ENCODE results near the gene SLCO6A1.
"Not testable (repeated sequence)": the region's sequence is repeated elsewhere in the genome, so short reads cannot be mapped to it uniquely, and the experiment has no call there.

The SLCO6A1 gene

DNA sequence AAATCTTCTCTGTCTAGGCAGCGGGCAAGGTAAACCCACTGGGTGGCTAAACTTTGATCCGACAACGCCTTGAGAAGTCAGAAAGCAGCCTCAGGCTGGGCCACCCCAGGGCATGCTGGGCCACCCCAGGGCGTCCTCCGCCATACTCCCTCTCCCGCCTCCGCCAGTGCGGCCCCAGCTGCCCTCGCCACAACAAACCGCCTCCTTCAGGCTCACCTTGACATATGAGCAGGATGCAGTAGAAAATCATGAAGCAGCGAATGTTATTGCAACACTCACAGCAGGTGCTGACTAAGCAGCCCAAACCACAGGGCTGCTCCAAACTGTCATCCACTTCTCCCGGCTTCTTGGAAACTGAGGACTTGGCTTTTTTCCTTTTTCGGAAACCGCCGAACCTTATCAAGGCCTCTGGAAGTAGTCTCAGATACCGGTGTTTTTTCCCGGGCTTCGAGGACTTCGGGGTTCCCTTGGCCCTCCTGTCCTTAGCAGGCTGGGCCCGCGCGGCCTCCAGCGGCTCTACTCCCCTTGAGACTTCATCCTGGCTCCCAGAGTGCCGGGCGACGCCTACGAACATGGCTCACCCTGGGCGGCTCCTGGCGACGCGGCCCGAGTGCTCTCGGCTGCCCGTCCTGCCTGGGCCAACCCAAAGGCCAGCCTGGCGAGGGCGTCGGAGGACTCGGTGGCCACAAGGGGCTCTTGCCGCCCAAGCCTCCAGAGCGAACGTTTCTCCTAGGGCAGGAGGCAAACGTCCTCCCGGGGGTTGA, at the start of gene SLCO6A1:
Gene SLCO6A1, minus strand, starts transcription at position 731 of the 764 bp plus-strand sequence. Its CDS starts 157 bp downstream, at position 574.
- DNase-seq (ENCODE audit: low read depth), result no peak

GRCh38 chr5:102547141-102548035, 48.6 kb upstream of the SLCO6A1 start:
- no peak for DNase-seq (ENCODE audit: low read depth)

- DNase-seq (ENCODE audit: low read depth), result no peak
Observed at GRCh38 chr5:102545175-102545574, 46.4 kb upstream of the SLCO6A1 start.

DNA sequence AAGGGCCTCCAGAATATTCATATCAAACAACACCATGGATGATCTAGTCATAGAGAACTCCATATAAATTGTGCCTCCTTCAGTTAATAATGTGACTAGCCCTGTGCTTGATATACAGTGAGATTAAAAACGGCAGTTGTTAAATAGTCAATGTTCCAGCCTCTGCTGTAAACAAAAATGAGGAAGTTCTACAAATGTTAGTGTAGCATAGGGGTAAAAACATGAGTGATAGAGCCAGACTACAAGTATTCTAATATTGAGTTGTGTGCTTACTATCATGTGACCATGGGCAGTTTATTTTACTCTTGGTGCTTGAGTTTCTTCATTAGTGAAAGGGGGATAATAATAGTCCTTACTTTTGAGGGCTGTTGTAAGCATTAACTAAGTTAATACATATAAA, 43.3 kb upstream of the SLCO6A1 start:
- DNase-seq (ENCODE audit: low read depth), result no peak

DNA sequence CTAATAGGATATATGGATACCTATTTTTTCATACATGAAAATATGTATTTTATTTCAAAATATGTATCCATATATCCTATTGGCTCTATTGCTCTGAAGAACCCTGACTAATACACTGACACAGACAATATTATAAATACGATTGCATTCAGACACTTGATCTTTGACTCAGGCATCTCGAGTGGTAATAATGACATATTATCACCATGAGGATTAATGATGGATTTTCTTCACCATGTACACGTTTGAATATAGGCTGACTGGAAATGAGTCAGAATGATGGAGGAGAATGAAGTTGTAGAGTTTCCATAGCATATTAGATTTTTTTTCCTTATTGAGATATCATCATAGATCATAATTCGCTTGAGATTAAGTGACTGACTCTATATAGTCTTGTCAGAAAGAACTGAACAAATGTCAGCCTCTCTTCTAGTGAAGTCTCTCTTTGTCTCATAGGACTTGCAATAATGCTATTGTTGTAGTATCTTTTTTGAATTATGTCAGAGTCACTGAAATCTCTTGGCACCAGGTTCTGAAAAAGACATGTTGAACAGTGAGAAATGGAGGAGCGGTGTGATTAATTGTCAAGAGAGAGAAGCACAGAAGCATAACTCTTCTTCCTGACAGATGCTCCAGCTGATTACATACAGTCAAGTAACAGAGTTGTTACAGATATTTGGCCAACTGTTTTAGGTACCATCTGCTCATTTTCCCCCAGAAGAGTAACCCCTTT, 41.4 kb upstream of the SLCO6A1 start:
- no peak for DNase-seq (ENCODE audit: low read depth)

DNA sequence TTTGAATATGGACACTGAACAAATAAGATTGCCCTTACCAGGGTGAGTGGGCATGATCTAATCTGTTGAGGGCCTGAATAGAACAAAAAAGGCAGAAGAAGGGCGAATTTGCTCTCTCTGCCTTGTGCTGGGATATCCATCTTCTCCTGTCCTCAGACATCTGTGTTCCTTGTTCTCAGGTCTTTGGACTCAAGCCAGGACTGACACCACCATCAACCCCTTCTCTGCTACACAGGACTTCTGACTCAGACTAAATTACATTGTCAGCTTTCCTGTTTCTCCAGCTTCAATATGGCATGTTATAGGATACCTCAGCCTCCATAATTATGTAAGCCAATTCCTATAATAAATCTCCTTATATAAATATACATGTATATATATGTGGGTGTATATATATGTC, 40.8 kb upstream of the SLCO6A1 start:
- DNase-seq (ENCODE audit: low read depth), result no peak

DNA sequence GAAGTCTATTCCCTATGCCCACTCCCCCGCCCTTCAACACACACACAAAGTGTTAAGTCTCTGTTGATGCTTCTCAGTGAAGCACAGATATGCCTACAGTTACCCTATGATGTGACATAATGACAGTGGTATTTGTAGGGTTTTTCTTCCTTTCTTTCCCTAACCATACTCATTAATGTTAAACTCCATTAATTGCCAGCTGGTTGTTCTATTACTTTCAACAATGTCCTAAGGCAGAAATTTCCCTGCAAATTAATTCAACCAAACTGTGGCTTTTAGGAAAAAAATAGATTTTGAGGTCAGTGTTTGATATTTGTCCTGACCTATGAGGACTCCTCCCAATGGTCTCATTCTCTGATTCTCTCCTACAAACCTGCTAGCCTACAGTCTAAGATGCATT, 38.2 kb upstream of the SLCO6A1 start:
- DNase-seq (ENCODE audit: low read depth), result no peak

- DNase-seq (ENCODE audit: low read depth), result no peak
Observed at GRCh38 chr5:102536323-102536928, 37.6 kb upstream of the SLCO6A1 start.

- DNase-seq (ENCODE audit: low read depth), result peak; percentile 50
Observed at GRCh38 chr5:102532123-102532522, 33.3 kb upstream of the SLCO6A1 start.

- no peak for DNase-seq (ENCODE audit: low read depth)
Observed at GRCh38 chr5:102531506-102531905, 32.7 kb upstream of the SLCO6A1 start.

GRCh38 chr5:102529447-102529846, 30.6 kb upstream of the SLCO6A1 start:
- no peak for DNase-seq (ENCODE audit: low read depth)

DNA sequence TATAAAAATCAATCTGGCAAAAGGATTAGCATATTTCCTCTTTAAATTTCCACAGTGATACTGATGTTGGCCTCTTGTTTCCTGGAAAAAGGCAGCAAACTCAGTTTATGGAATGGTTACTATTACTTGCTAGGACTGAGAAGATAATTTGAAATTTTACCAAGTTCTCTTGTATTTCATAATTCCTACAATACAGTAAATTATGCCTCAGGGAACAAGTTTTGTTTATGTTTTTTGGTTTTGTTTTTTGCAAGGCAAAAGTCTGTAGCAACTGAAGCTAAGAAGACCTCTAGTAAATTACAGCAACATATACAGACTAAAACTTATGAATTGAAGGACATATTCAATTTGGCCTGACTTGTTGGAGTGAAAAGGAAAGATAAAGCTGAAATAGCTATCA, 30.2 kb upstream of the SLCO6A1 start:
- DNase-seq (ENCODE audit: low read depth), result no peak

DNA sequence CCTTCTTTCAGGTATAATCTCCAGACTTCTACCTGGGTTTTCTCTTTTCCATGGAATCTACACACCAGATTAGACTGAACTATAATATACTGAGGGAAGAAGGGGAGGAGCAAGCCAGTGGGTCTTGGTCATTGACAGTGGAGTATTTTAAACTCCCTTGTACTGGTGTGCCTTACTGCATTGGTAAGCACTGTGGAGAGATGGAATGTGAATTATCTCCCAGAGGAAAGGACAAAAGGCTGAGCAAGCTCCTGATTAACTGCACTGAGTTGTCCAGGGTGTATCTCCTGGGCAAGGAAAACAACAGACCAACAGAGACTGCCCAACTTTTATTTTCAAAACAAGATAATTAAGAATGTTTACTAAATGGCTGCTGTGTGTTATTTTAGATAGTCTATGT, 29.8 kb upstream of the SLCO6A1 start:
- DNase-seq (ENCODE audit: low read depth), result no peak

DNA sequence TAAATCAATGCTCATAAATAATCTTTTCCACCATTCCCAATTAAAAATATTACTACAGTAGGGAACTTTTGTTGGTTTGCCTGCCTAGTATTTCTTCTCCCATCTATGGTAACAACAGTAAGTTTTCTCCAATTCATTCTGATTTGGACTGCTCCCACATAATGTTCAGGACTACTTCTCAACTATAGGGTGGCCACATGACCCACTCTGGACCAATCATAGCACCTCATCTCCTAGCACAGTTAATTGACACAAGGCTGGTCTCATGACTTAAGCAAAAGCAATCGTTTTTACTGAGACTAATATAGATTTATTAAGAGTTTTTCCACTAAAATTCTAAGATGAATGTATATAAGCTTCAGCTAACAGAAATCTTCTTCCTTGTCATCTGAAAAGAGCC, 28.7 kb upstream of the SLCO6A1 start:
- DNase-seq (ENCODE audit: low read depth), result no peak

- no peak for DNase-seq (ENCODE audit: low read depth)
Observed at GRCh38 chr5:102523541-102524175, 24.9 kb upstream of the SLCO6A1 start.

GRCh38 chr5:102511666-102512065, 12.9 kb upstream of the SLCO6A1 start:
- no peak for DNase-seq (ENCODE audit: low read depth)

DNA sequence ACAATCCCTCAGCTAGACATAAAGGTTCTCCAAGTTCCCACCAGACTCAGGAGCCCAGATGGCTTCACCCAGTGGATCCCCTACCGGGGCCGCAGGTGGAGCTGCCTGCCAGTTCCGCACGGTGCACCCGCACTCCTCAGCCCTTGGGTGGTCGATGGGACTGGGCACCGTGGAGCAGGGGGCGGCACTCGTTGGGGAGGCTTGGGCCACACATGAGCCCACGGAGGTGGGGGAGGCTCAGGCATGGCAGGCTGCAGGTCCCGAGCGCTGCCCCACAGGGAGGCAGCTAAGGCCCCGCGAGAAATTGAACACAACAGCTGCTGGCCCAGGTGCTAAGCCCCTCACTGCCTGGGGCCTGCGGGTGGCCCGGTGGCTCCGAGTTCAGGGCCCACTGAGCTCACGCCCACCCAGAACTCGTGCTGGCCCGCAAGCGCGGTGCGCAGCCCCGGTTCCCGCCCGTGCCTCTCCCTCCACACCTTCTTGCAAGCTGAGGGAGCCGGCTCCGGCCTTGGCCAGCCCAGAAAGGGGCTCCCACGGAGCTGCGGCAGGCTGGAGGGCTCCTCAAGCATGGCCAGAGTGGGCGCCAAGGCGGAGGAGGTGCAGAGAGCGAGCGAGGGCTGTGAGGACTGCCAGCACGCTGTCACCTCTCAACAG, 7.4 kb downstream of the SLCO6A1 start:
- DNase-seq (ENCODE audit: low read depth), result not testable (repeated sequence)

DNA sequence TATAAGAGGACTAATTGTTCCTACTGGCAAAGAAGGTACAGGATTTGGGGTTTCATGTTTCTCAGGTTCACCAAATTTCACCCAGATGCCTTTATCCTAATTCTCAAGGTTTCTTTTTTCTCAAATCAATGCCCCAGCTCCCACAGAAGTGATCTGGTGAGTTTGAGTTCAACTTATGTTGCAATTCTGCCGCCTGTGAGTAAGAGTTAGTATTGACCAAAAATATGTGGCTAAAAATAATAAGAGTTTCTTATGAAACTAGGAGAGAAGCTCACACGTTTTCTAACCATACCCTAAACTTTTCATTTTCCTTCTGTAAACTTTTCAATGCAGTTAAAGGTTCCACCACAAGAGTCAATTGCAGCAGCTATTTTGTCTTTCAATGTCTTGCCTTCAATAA, 15.1 kb downstream of the SLCO6A1 start:
- DNase-seq (ENCODE audit: low read depth), result peak; percentile 1

- DNase-seq (ENCODE audit: low read depth), result peak; percentile 22
Observed at GRCh38 chr5:102481054-102481715, 17.6 kb downstream of the SLCO6A1 start.

DNA sequence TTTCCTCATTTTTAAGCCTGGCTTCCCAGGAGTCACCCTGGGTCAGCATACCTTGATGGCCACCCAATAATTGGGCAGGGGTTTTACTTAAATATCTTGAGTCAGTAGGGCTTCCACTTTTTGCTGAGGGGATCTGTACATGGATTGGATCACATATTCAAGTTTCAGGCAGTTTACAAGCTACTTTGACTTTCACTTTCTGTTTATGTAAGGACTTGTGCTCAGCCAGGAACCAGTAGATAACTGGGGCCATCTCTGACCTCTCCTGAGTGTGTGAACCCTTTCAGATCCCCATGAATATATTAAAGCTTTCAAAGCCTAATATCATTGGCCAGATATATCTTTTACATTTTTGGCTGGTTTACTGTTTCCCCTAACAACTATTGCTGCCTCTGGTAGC, 45.1 kb downstream of the SLCO6A1 start:
- no peak for DNase-seq (ENCODE audit: low read depth)

DNA sequence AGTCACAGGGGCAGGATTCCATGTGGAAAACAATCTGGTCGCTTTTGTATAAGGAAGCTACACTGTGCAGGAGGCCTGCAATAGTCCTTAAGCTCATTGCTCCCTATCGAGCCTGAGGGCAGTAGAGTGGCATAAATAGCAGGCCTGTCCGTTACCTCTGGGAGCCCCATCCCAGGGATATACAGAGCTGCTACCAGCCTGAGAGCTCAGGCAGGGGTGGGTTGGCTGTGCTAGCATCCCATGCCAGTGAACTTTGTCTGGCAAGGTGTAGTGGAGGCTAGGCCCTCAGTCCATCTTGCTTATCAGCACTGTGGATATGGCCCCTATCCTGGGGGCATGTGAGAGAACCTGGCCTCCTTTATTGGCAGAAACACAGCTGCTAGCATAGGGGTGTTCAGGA, 47.7 kb downstream of the SLCO6A1 start:
- DNase-seq (ENCODE audit: low read depth), result no peak

All from non-pigmented ciliary epithelial cell (primary cell).